GM18520 (cell line): Measurements from ENCODE around the gene COPB2.
"Not testable (repeated sequence)": the region's sequence is repeated elsewhere in the genome, so short reads cannot be mapped to it uniquely, and the experiment has no call there.

Experiments used
- ATAC-seq: cut with Tn5 transposase; IDR thresholded peaks from one replicate; pipeline ENCODE4 v1.9.1; 2021; ENCODE audit not compliant: unreplicated experiment

COPB2 gene

GRCh38 chr3:139380575-139380974, 8.9 kb downstream of the COPB2 start:
- no peak for ATAC-seq

- ATAC-seq = no peak
Measured at GRCh38 chr3:139378587-139379241, 10.7 kb downstream of the COPB2 start.

- no peak for ATAC-seq
Measured at GRCh38 chr3:139377378-139377777, 12.1 kb downstream of the COPB2 start.

GRCh38 chr3:139374099-139374498, 15.3 kb downstream of the COPB2 start:
- ATAC-seq = no peak

- no peak for ATAC-seq
Measured at GRCh38 chr3:139364549-139364948, 24.9 kb downstream of the COPB2 start.

- no peak for ATAC-seq
Measured at GRCh38 chr3:139361276-139361675, 28.2 kb downstream of the COPB2 start.

GRCh38 chr3:139358841-139359562, 30.4 kb downstream of the COPB2 start:
- ATAC-seq = no peak

GRCh38 chr3:139357899-139358298, 31.5 kb downstream of the COPB2 start:
- ATAC-seq = no peak

GRCh38 chr3:139355891-139356290, 33.6 kb downstream of the COPB2 start:
- ATAC-seq = no peak

- ATAC-seq = no peak
Measured at GRCh38 chr3:139355476-139355875, 34.0 kb downstream of the COPB2 start.

- ATAC-seq = no peak
Measured at GRCh38 chr3:139354661-139355060, 34.8 kb downstream of the COPB2 start.

GRCh38 chr3:139353920-139354556, 35.4 kb downstream of the COPB2 start:
- no peak for ATAC-seq

GRCh38 chr3:139346771-139347170, 42.7 kb downstream of the COPB2 start:
- ATAC-seq = no peak

GRCh38 chr3:139343895-139344856, 45.3 kb downstream of the COPB2 start, which contains the start of gene MRPS22:
TSS of gene MRPS22 (plus strand) at chr3:139344020. CDS start at chr3:139344027, 7 bp downstream.
- peak; percentile 90 for ATAC-seq

- no peak for ATAC-seq
Measured at GRCh38 chr3:139342054-139342453, 47.4 kb downstream of the COPB2 start.

GRCh38 chr3:139340784-139341183, 48.7 kb downstream of the COPB2 start:
- no peak for ATAC-seq

GRCh38 chr3:139339219-139339906, 50.1 kb downstream of the COPB2 start:
- ATAC-seq = no peak

GRCh38 chr3:139338405-139338804, 51.0 kb downstream of the COPB2 start:
- ATAC-seq = no peak

- not testable (repeated sequence) for ATAC-seq
Measured at GRCh38 chr3:139334675-139335074, 54.8 kb downstream of the COPB2 start.

GRCh38 chr3:139332092-139332491, 57.4 kb downstream of the COPB2 start:
- no peak for ATAC-seq
